NCI-H82 (cell line): ENCODE results near the gene ZNF688.

Experiments used
- DNase-seq: peaks from one replicate; lab custom pipeline; 2025; lab: John Stamatoyannopoulos, UW

Gene ZNF688

GRCh38 chr16:30585400-30586191 lies 14.1 kb upstream of the ZNF688 start, which contains the start of gene ZNF785:
Gene ZNF785 (minus strand): TSS chr16:30585697. CDS start chr16:30585611, 86 bp downstream.
- peak; percentile 99 for DNase-seq

GRCh38 chr16:30585022-30585399 lies 13.5 kb upstream of the ZNF688 start:
- DNase-seq: peak; percentile 60

- DNase-seq: no peak
Measured at GRCh38 chr16:30582611-30583340, 11.3 kb upstream of the ZNF688 start.

GRCh38 chr16:30581457-30581856 lies 9.9 kb upstream of the ZNF688 start:
- DNase-seq: no peak

- DNase-seq: no peak
Measured at GRCh38 chr16:30574678-30575077, 3.2 kb upstream of the ZNF688 start.

GRCh38 chr16:30570636-30571444 lies 674 bp downstream of the ZNF688 start:
- peak; percentile 48 for DNase-seq

GRCh38 chr16:30569746-30570635 lies 1.5 kb downstream of the ZNF688 start:
- DNase-seq: no peak

GRCh38 chr16:30569281-30569680 lies 2.2 kb downstream of the ZNF688 start:
- no peak for DNase-seq

- DNase-seq: no peak
Measured at GRCh38 chr16:30567991-30568638, 3.4 kb downstream of the ZNF688 start.

GRCh38 chr16:30567160-30567990 lies 4.1 kb downstream of the ZNF688 start:
- no peak for DNase-seq

GRCh38 chr16:30566531-30566930 lies 5.0 kb downstream of the ZNF688 start:
- DNase-seq: no peak

GRCh38 chr16:30565984-30566383 lies 5.5 kb downstream of the ZNF688 start:
- no peak for DNase-seq

- peak; percentile 93 for DNase-seq
Measured at GRCh38 chr16:30565526-30565925, 6.0 kb downstream of the ZNF688 start.

- no peak for DNase-seq
Measured at GRCh38 chr16:30562021-30562420, 9.5 kb downstream of the ZNF688 start.

- no peak for DNase-seq
Measured at GRCh38 chr16:30561089-30561816, 10.3 kb downstream of the ZNF688 start.

- DNase-seq: no peak
Measured at GRCh38 chr16:30559690-30560089, 11.8 kb downstream of the ZNF688 start.

- peak; percentile 59 for DNase-seq
Measured at GRCh38 chr16:30558789-30559377, 12.6 kb downstream of the ZNF688 start.

- DNase-seq: peak; percentile 98
Measured at GRCh38 chr16:30557957-30558788, 13.3 kb downstream of the ZNF688 start, which contains the start of gene ZNF764. Gene ZNF764 (minus strand): TSS chr16:30558374. CDS start chr16:30558182, 192 bp downstream.
